ENCODE measurements around the gene GPC1. TPM values are rescaled to one million over a fixed set of nuclear protein-coding genes. Genes with fewer than 3 reads are reported as not detected.

GPC1 gene
- polyA plus RNA-seq, 1 of the 3 experiments (the other 2 are of a cell fraction) = 65.5 TPM

GRCh38 chr2:240449764-240450531, 14.5 kb downstream of the GPC1 start:
- H2AFZ ChIP-seq (ENCODE audit: low read depth) = no peak overlapping the region
- ChIA-PET CTCF (interaction anchor here (1.0 to 1.9 kb wide), 4 partner anchors 11 to 300 kb away, joined by 3 to 12 read pairs (median 4); no protein-coding TSS in a partner anchor), POLR2A (interaction anchor here (0.6 to 1.1 kb wide), 2 partner anchors 13 to 32 kb away, joined by 3 read pairs; no protein-coding TSS in a partner anchor)

GRCh38 chr2:240450532-240451107, 15.2 kb downstream of the GPC1 start:
- ChIA-PET CTCF (interaction anchor here (1.0 to 1.9 kb wide), 4 partner anchors 12 to 219 kb away, joined by 3 to 12 read pairs (median 5); partner anchors contain the start of gene GPC1), POLR2A (interaction anchor here (0.6 to 1.1 kb wide), 2 partner anchors 14 to 32 kb away, joined by 3 read pairs; no protein-coding TSS in a partner anchor)
- H3K4me2 ChIP-seq = no peak overlapping the region
- H3F3A ChIP-seq (replicated peaks; ENCODE audit: insufficient read depth) = no peaks in the 10 kb centered on the region
- peaks cover 6 to 24% of the 10 kb centered on the region in 2 experiments; a peak in 2 of 4 replicates for H3K4me1 ChIP-seq (ENCODE audit: control insufficient read depth in 1 of 2, insufficient read depth in 2 of 2, low read depth in 1 of 2, low read length in 1 of 2)
- no peaks in the 10 kb centered on the region for H3K27me3 ChIP-seq (ENCODE audit: insufficient read depth)
- no peak for TF ChIP-seq EP300 (IDR thresholded peaks at IDR 0.05; ENCODE audit: borderline replicate concordance in 1 of 2, low read depth in 1 of 2, low read length in 1 of 2)
- TF ChIP-seq RFX5 (IDR thresholded peaks at IDR 0.05; ENCODE audit: low read length) = no peak
- no peak for TF ChIP-seq FOXM1 (IDR thresholded peaks at IDR 0.05; ENCODE audit: low read depth)
- no peak for TF ChIP-seq REST (IDR thresholded peaks at IDR 0.05; ENCODE audit: low read depth, low read length)
- TF ChIP-seq PBX3 (IDR thresholded peaks at IDR 0.05) = no peak
- no peak for TF ChIP-seq CHD2 (IDR thresholded peaks at IDR 0.05; ENCODE audit: low read length, partially characterized antibody)
- TF ChIP-seq YY1 (IDR thresholded peaks at IDR 0.05; ENCODE audit: low read depth) = no peak
- no peak for TF ChIP-seq ELF1 (IDR thresholded peaks at IDR 0.05)
- TF ChIP-seq MXI1 (IDR thresholded peaks at IDR 0.05; ENCODE audit: low read depth, low read length) = no peak
- TF ChIP-seq TCF12 (IDR thresholded peaks at IDR 0.05) = no peak
- no peaks in the 10 kb centered on the region for H3K9me2 ChIP-seq
- DNase-seq = no peak
- H3K36me3 ChIP-seq (replicated peaks in 1 of 2; ENCODE audit: control insufficient read depth in 1 of 2, insufficient read depth in 2 of 2, low read length in 1 of 2) = no peaks in the 10 kb centered on the region
- no peak overlapping the region for H3K9ac ChIP-seq
- peaks cover 77% of the 10 kb centered on the region for H4K20me1 ChIP-seq (ENCODE audit: insufficient read depth)
- H3K79me2 ChIP-seq (ENCODE audit: insufficient read depth) = peaks cover 16% of the 10 kb centered on the region; the same call in 1 of the 2 replicates
- H2AFZ ChIP-seq (ENCODE audit: low read depth) = no peak overlapping the region
- H3K4me3 ChIP-seq (ENCODE audit: low read depth in 2 of 2, low read length in 1 of 2) = no peak overlapping the region
- WGBS (ENCODE audit: low lambda C conversion rate) = 88% methylated on average over 11 of the region's 16 CpGs
- no peaks in the 10 kb centered on the region for H3K9me3 ChIP-seq
- H3K27ac ChIP-seq (ENCODE audit: low read depth in 2 of 2, low read length in 1 of 2) = no peak overlapping the region

More at GRCh38 chr2:240449764-240450531, 14.5 kb downstream of the GPC1 start:
- Histone ChIP-seq H3F3A (replicated peaks; ENCODE audit: insufficient read depth) (no peaks in the 10 kb centered on the region), H3K9me2 (no peaks in the 10 kb centered on the region), H3K9ac (no peak overlapping the region), H3K79me2 (ENCODE audit: insufficient read depth) (peaks cover 16% of the 10 kb centered on the region; the same call in 1 of the 2 replicates), H3K4me3 (ENCODE audit: low read depth in 2 of 2, low read length in 1 of 2) (no peak overlapping the region), H3K9me3 (no peaks in the 10 kb centered on the region), H3K4me1 (ENCODE audit: control insufficient read depth in 1 of 2, insufficient read depth in 2 of 2, low read depth in 1 of 2, low read length in 1 of 2) (peaks cover 6 to 24% of the 10 kb centered on the region in 2 experiments; a peak in 2 of 4 replicates), H4K20me1 (ENCODE audit: insufficient read depth) (peaks cover 75% of the 10 kb centered on the region), H3K4me2 (no peak overlapping the region), H3K27me3 (ENCODE audit: insufficient read depth) (no peaks in the 10 kb centered on the region), H3K36me3 (replicated peaks in 1 of 2; ENCODE audit: control insufficient read depth in 1 of 2, insufficient read depth in 2 of 2, low read length in 1 of 2) (no peaks in the 10 kb centered on the region), H3K27ac (ENCODE audit: low read depth in 2 of 2, low read length in 1 of 2) (no peak overlapping the region)
- WGBS (ENCODE audit: low lambda C conversion rate) = 86% methylated on average over 16 of the region's 22 CpGs
- TF ChIP-seq ELF1 (IDR thresholded peaks at IDR 0.05) (no peak), TCF12 (IDR thresholded peaks at IDR 0.05) (no peak), MEF2A (IDR thresholded peaks at IDR 0.05; ENCODE audit: borderline replicate concordance, low read depth) (no peak), JUND (IDR thresholded peaks at IDR 0.05) (no peak)
- no peak for DNase-seq

All from SK-N-SH (cell line).